Activated naive CD4-positive, alpha-beta T cell treated with anti-CD3 and anti-CD28 coated beads, Interleukin-2, amount 50 U/mL, for 24 hours (primary cell): ENCODE measurements around the gene SMAD4.

Experiments used
- H3K27ac Mint-ChIP-seq: one replicate; pipeline ENCODE4 v1.8.0; 2021; ENCODE audit warnings: mild to moderate bottlenecking, mixed read lengths
- H3K27me3 Mint-ChIP-seq: one replicate; pipeline ENCODE4 v1.8.0; 2021; ENCODE audit warnings: mixed read lengths
- H3K36me3 Mint-ChIP-seq: one replicate; pipeline ENCODE4 v1.8.0; 2021; ENCODE audit warnings: mixed read lengths
- H3K4me1 Mint-ChIP-seq: one replicate; pipeline ENCODE4 v1.8.0; 2021; ENCODE audit warnings: mixed read lengths
- H3K4me3 Mint-ChIP-seq: one replicate; pipeline ENCODE4 v1.8.0; 2021; ENCODE audit warnings: mild to moderate bottlenecking, mixed read lengths
- H3K9me3 Mint-ChIP-seq: one replicate; pipeline ENCODE4 v1.8.0; 2021; ENCODE audit warnings: mixed read lengths

The SMAD4 gene

GRCh38 chr18:51041677-51042352 is 11.8 kb downstream of the SMAD4 start:
- Mint-ChIP-seq H3K4me1 (peaks cover 92% of the 10 kb centered on the region), H3K27ac (peak overlapping the region; percentile 38), H3K9me3 (no peaks in the 10 kb centered on the region), H3K36me3 (peaks cover 3% of the 10 kb centered on the region), H3K27me3 (no peaks in the 10 kb centered on the region), H3K4me3 (no peak overlapping the region)

- peak overlapping the region; percentile 85 for H3K27ac Mint-ChIP-seq
- H3K4me1 Mint-ChIP-seq, result peaks cover 74% of the 10 kb centered on the region
- H3K9me3 Mint-ChIP-seq, result no peaks in the 10 kb centered on the region
- H3K36me3 Mint-ChIP-seq, result peaks cover 3% of the 10 kb centered on the region
- H3K27me3 Mint-ChIP-seq, result no peaks in the 10 kb centered on the region
- H3K4me3 Mint-ChIP-seq, result peak overlapping the region; percentile 30
Measured at GRCh38 chr18:51044928-51045585, 15.0 kb downstream of the SMAD4 start.

- Mint-ChIP-seq H3K27me3 (no peaks in the 10 kb centered on the region), H3K36me3 (peaks cover 7% of the 10 kb centered on the region)
Measured at GRCh38 chr18:51048190-51048589, 18.2 kb downstream of the SMAD4 start.

GRCh38 chr18:51049137-51049536 is 19.1 kb downstream of the SMAD4 start:
- H3K4me1 Mint-ChIP-seq, result peaks cover 66% of the 10 kb centered on the region
- H3K27ac Mint-ChIP-seq, result peak overlapping the region; percentile 90

More at GRCh38 chr18:51048190-51048589, 18.2 kb downstream of the SMAD4 start:
- H3K4me3 Mint-ChIP-seq, result no peak overlapping the region
- peaks cover 66% of the 10 kb centered on the region for H3K4me1 Mint-ChIP-seq
- peak overlapping the region; percentile 68 for H3K27ac Mint-ChIP-seq
- no peaks in the 10 kb centered on the region for H3K9me3 Mint-ChIP-seq

GRCh38 chr18:51051105-51051712 is 21.2 kb downstream of the SMAD4 start:
- H3K4me3 Mint-ChIP-seq, result no peak overlapping the region
- peak overlapping the region; percentile 53 for H3K27ac Mint-ChIP-seq
- no peaks in the 10 kb centered on the region for H3K9me3 Mint-ChIP-seq
- H3K36me3 Mint-ChIP-seq, result peaks cover 5% of the 10 kb centered on the region
- H3K4me1 Mint-ChIP-seq, result peaks cover 55% of the 10 kb centered on the region
- H3K27me3 Mint-ChIP-seq, result no peaks in the 10 kb centered on the region

More at GRCh38 chr18:51049137-51049536, 19.1 kb downstream of the SMAD4 start:
- Mint-ChIP-seq H3K9me3 (no peaks in the 10 kb centered on the region), H3K27me3 (no peaks in the 10 kb centered on the region), H3K4me3 (no peak overlapping the region), H3K36me3 (peaks cover 5% of the 10 kb centered on the region)

GRCh38 chr18:51053814-51054213 is 23.8 kb downstream of the SMAD4 start:
- no peaks in the 10 kb centered on the region for H3K27me3 Mint-ChIP-seq
- peaks cover 11% of the 10 kb centered on the region for H3K36me3 Mint-ChIP-seq
- H3K4me3 Mint-ChIP-seq, result peak overlapping the region; percentile 3
- no peaks in the 10 kb centered on the region for H3K9me3 Mint-ChIP-seq
- peaks cover 52% of the 10 kb centered on the region for H3K4me1 Mint-ChIP-seq
- peak overlapping the region; percentile 81 for H3K27ac Mint-ChIP-seq

GRCh38 chr18:51054764-51055163 is 24.8 kb downstream of the SMAD4 start:
- Mint-ChIP-seq H3K4me3 (no peak overlapping the region), H3K4me1 (peaks cover 51% of the 10 kb centered on the region), H3K36me3 (peaks cover 11% of the 10 kb centered on the region), H3K27me3 (no peaks in the 10 kb centered on the region), H3K9me3 (no peaks in the 10 kb centered on the region), H3K27ac (no peak overlapping the region)

- peaks cover 19% of the 10 kb centered on the region for H3K36me3 Mint-ChIP-seq
- no peak overlapping the region for H3K4me3 Mint-ChIP-seq
- H3K27me3 Mint-ChIP-seq, result no peaks in the 10 kb centered on the region
- no peaks in the 10 kb centered on the region for H3K9me3 Mint-ChIP-seq
- peaks cover 29% of the 10 kb centered on the region for H3K4me1 Mint-ChIP-seq
- peak overlapping the region; percentile 12 for H3K27ac Mint-ChIP-seq
Measured at GRCh38 chr18:51059969-51060368, 30.0 kb downstream of the SMAD4 start.

GRCh38 chr18:51064256-51064655 is 34.2 kb downstream of the SMAD4 start:
- Mint-ChIP-seq H3K36me3 (peaks cover 21% of the 10 kb centered on the region), H3K4me1 (peaks cover 17% of the 10 kb centered on the region), H3K27ac (peak overlapping the region; percentile 79), H3K27me3 (no peaks in the 10 kb centered on the region), H3K4me3 (no peak overlapping the region), H3K9me3 (no peaks in the 10 kb centered on the region)

- peaks cover 25% of the 10 kb centered on the region for H3K36me3 Mint-ChIP-seq
- peaks cover 33% of the 10 kb centered on the region for H3K4me1 Mint-ChIP-seq
- H3K27me3 Mint-ChIP-seq, result no peaks in the 10 kb centered on the region
- no peak overlapping the region for H3K4me3 Mint-ChIP-seq
- no peak overlapping the region for H3K27ac Mint-ChIP-seq
- no peaks in the 10 kb centered on the region for H3K9me3 Mint-ChIP-seq
Measured at GRCh38 chr18:51066273-51066672, 36.3 kb downstream of the SMAD4 start.

GRCh38 chr18:51068105-51068504 is 38.1 kb downstream of the SMAD4 start:
- H3K4me3 Mint-ChIP-seq, result no peak overlapping the region
- peaks cover 34% of the 10 kb centered on the region for H3K36me3 Mint-ChIP-seq
- H3K27me3 Mint-ChIP-seq, result no peaks in the 10 kb centered on the region

GRCh38 chr18:51069885-51070284 is 39.9 kb downstream of the SMAD4 start:
- H3K9me3 Mint-ChIP-seq, result no peaks in the 10 kb centered on the region
- peak overlapping the region; percentile 52 for H3K27ac Mint-ChIP-seq
- no peak overlapping the region for H3K4me3 Mint-ChIP-seq
- H3K27me3 Mint-ChIP-seq, result no peaks in the 10 kb centered on the region
- H3K4me1 Mint-ChIP-seq, result peaks cover 56% of the 10 kb centered on the region
- peaks cover 33% of the 10 kb centered on the region for H3K36me3 Mint-ChIP-seq

More at GRCh38 chr18:51068105-51068504, 38.1 kb downstream of the SMAD4 start:
- H3K4me1 Mint-ChIP-seq, result peaks cover 48% of the 10 kb centered on the region
- no peak overlapping the region for H3K27ac Mint-ChIP-seq
- H3K9me3 Mint-ChIP-seq, result no peaks in the 10 kb centered on the region

- Mint-ChIP-seq H3K9me3 (no peaks in the 10 kb centered on the region), H3K36me3 (peaks cover 31% of the 10 kb centered on the region), H3K27me3 (no peaks in the 10 kb centered on the region), H3K4me1 (peaks cover 58% of the 10 kb centered on the region), H3K27ac (no peak overlapping the region), H3K4me3 (no peak overlapping the region)
Measured at GRCh38 chr18:51070545-51070944, 40.5 kb downstream of the SMAD4 start.

- no peak overlapping the region for H3K4me3 Mint-ChIP-seq
- peaks cover 36% of the 10 kb centered on the region for H3K36me3 Mint-ChIP-seq
- no peak overlapping the region for H3K27ac Mint-ChIP-seq
- H3K9me3 Mint-ChIP-seq, result no peaks in the 10 kb centered on the region
- H3K27me3 Mint-ChIP-seq, result no peaks in the 10 kb centered on the region
- H3K4me1 Mint-ChIP-seq, result peaks cover 61% of the 10 kb centered on the region
Measured at GRCh38 chr18:51072586-51073313, 42.7 kb downstream of the SMAD4 start.

GRCh38 chr18:51074605-51075004 is 44.6 kb downstream of the SMAD4 start:
- no peak overlapping the region for H3K4me3 Mint-ChIP-seq
- peaks cover 34% of the 10 kb centered on the region for H3K36me3 Mint-ChIP-seq
- no peak overlapping the region for H3K27ac Mint-ChIP-seq
- H3K9me3 Mint-ChIP-seq, result no peaks in the 10 kb centered on the region
- peaks cover 52% of the 10 kb centered on the region for H3K4me1 Mint-ChIP-seq
- H3K27me3 Mint-ChIP-seq, result no peaks in the 10 kb centered on the region
